GM21367 (cell line): ENCODE results near the gene C1orf159.
"Not testable (repeated sequence)": the region's sequence is repeated elsewhere in the genome, so short reads cannot be mapped to it uniquely, and the experiment has no call there.

Source experiments
- ATAC-seq: cut with Tn5 transposase; IDR thresholded peaks from one replicate; pipeline ENCODE4 v1.9.1; 2021; ENCODE audit not compliant: unreplicated experiment

C1orf159 gene

DNA sequence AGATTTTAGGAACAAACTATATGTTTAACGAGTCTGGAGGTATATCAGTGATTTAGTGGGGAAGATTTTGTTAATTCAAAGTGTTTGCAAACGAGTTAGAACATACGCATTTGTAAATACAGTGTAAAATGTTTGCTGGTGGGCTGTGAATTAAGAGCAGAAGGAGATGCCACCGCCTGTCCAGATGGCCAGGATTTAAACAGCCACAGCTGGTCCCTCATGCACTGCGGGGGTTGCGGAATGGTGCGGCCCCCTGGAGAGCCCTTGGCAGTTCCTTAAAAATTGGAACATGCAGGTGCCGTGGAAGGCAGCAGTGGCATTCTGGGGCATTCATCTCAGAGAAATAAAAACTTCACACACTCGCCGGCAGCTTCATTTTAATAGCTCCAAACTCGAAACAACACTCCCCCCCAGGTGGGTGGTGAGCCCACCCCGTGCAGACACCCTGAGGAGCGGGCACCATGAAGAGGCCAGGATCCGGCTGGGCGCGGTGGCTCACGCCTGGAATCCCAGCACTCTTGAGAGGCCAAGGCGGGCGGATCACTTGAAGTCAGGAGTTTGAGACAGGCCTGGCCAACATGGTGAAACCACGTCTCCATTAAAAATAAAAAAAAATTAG is 3.5 kb upstream of the C1orf159 start:
- no peak for ATAC-seq

DNA sequence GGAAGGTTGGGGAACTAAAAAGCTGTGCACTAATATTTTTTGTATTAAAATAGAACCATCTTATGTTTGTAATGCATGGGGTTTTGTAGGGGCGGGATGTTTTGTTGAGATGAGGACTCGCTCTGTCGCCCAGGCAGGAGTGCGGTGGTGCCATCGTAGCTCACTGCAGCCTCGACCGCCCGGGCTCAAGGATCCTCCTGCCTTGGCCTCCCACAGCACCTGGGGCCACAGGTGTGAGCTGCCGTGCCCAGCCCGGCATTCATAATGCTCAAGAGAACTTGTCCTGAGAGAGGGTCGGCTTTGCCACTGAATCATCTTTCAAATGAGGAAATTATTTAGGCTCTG is 3.0 kb upstream of the C1orf159 start:
- ATAC-seq, result no peak

DNA sequence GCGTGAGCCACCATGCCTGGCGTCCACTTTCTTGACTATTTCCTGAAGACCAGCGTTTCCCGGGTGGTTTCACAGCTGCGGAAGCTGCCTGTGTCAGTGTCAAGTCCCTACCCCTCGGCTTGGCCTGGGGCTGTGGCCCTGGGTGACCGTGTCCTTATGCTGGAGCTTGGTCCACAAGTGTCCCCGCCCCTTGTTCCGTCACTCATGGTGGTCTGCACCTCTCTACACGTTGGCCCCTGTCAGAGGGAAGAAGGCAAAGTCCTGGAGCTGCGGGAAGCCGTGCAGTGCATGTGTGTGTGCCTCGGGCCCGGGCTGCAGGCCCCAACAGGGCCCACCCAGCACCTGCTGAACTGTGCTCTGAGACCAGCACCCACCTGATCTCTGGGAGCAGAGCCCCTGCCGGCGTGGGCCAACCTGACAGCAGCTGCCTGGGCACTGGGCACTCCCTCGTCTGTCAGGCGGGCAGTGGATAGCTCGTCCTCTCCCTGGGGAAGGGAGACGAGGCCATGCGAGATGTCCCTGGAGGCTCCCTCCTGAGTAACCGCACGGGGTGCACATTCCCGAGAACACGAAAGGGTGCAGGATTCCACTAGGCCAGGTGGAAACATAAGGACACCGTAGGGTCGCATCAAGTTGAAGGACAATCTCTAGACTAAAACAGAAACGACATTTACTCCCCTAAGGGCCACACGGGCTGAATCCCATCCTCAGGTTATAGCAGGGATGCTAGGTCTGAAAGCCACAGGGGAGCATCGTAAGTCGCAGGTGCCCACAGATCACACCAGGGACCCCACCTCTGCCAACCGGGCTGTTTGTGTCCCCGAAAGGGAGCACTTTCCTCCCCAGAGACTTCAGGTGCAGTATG is 2.4 kb upstream of the C1orf159 start:
- ATAC-seq, result no peak

GRCh38 chr1:1117469-1117831 is 1.6 kb upstream of the C1orf159 start:
- no peak for ATAC-seq

- no peak for ATAC-seq
Observed at GRCh38 chr1:1116701-1117468, 996 bp upstream of the C1orf159 start.

DNA sequence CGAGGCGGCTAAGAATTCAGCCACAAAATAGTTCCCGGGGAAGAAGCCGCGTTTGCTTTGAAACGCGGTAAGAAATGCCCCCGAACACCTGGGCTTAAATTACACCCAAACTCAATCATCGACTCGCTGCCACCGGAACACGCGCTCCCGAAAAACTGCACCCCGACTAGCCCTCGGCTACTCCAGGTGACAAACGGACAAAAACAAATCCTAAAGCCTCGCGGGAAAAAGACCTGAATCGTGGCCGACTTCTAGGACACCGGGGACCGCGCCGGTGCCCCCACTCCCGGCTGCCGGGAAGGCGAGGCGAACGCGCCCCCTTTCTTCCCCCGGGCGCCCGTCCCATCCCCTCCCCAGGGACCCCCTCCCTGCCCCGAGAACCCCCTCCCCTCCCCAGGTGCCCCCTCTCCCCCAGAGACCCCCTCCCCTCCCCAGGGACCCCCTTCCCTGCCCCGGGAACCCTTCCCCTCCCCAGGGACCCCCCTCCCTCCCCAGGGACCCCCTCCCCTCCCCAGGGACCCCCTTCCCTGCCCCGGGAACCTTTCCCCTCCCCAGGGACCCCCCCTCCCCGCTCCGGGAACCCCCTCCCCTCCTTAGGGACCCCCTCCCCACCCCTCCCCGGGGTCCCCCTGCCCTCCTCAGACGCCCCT is 628 bp downstream of the C1orf159 start:
- ATAC-seq, result no peak

DNA sequence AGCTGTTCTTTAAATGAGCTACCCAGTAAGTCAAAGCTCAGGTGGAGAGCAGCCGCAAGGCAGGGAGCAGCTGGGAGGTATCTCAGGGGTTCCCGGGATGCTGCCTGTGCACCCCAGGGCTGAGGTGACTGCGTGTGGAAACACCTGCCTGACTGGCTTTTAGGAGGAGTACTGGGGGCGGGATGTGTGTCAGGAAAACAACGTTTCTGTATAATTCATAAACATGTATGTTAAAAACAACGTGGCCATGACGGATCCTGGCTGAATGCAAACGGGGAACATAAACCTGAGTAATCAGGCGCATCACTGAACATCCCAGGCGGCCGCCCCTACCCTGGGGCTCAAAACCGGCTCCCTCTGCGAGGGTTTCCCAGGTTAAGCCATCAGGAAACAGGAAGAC is 1.5 kb downstream of the C1orf159 start:
- no peak for ATAC-seq

DNA sequence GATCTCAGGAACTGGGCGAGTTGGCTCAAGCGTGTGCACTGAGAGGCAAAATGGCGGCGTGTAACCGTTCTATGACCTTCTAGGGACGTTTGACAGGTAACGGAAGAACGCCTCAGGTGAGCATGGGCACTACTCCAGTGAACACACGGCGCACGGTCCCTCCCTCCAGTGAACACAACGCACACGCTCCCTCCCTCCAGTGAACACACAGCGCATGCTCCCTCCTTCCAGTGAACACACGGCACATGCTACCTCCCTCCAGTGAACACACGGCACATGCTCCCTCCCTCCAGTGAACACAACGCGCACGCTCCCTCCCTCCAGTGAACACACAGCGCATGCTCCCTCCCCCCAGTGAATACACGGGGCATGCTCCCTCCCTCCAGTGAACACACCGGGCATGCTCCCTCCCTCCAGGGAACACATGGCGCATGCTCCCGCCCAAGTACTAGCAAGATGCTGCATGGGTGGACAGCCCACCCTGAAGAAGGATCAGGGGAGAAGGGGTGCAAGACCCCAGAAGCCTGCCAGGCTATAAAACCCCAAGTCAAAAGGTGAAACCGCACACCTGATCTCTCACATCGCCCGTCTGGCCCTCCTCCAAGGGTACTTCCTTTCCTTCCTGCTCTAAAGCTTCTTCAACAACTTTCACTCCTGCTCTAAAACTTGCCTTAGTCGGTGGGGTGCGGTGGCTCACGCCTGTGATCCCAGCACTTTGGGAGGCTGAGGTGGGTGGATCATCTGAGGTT is 3.5 kb downstream of the C1orf159 start:
- ATAC-seq, result no peak

- ATAC-seq, result no peak
Observed at GRCh38 chr1:1111516-1112236, 4.2 kb downstream of the C1orf159 start.

DNA sequence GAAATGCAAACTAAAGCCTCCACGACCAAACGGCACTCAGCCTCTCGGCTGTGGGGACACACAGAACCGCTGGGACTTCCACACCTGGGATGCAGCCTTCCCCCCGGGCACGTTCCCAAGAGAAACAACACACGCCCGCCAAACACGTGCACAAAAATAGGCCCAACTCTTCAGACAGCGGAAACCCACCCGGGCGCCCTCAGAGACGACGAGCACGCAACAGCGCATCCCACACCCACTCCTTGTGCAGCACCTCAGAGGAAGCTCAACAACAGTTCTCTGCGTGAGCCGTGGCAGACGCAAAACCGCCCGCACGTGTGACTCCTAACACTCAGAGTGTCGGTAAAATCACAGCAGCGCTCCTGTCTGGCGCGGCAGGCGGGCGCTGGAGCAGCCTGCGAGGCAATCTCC is 5.3 kb downstream of the C1orf159 start:
- ATAC-seq, result no peak

DNA sequence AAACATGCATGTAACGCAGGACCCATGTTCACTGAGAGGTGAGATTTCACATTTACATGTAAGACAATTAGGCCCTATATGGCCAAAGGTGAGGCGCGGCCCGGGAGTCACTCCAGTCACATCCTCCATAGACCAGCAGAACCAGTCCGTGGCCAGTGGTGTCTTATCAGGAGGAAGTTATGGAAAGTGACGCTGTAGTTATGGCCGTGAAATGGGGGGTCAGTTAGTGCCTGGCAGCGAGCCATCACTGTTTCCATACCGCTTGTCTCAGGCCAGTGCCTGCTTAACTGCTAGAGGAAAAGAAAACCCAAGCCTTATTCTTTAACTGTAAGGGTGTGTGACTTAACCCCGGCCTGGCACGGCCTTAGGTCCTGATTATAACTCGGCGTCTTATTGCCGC is 6.1 kb downstream of the C1orf159 start:
- ATAC-seq, result no peak

- ATAC-seq, result no peak
Observed at GRCh38 chr1:1106510-1107221, 9.2 kb downstream of the C1orf159 start.

- not testable (repeated sequence) for ATAC-seq
Observed at GRCh38 chr1:1104152-1104551, 11.7 kb downstream of the C1orf159 start.

DNA sequence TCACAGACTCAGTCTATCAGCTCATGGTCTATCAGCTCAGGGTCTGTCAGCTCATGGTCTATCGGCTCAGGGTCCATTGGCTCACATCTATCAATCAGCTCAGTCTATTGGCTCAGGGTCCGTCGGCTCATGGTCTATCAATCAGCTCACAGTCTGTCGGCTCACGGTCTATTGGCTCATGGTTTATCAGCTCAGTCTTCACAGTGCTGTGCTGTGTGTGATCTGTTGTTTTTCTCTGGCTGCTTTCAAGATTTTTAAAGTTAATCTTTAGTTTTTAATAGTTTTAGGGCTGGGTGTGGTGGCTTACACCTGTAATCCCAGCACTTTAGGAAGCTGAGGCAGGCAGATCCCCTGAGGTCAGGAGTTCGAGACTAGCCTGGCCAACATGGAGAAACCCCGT is 14.4 kb downstream of the C1orf159 start:
- no peak for ATAC-seq

DNA sequence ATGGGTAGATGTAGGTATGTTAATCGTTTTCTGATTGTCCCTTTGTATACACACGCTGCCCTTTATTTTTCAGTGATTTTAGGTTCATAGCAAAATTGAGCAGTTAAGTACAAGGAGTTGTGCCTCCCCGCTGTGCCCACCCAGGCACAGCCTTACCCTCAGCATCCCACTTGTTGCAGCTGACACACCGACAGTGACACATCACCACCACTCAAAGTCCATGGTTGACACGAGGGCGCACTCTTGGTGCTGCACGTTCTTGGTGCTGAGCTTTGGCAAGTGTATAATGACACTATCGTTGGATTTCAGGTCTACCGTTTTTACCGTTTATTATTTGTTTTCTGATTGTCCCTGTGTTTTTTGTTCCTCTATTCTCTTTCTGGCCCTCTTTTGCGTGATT is 15.6 kb downstream of the C1orf159 start:
- ATAC-seq, result no peak

GRCh38 chr1:1099506-1100183 is 16.2 kb downstream of the C1orf159 start:
- ATAC-seq, result no peak

DNA sequence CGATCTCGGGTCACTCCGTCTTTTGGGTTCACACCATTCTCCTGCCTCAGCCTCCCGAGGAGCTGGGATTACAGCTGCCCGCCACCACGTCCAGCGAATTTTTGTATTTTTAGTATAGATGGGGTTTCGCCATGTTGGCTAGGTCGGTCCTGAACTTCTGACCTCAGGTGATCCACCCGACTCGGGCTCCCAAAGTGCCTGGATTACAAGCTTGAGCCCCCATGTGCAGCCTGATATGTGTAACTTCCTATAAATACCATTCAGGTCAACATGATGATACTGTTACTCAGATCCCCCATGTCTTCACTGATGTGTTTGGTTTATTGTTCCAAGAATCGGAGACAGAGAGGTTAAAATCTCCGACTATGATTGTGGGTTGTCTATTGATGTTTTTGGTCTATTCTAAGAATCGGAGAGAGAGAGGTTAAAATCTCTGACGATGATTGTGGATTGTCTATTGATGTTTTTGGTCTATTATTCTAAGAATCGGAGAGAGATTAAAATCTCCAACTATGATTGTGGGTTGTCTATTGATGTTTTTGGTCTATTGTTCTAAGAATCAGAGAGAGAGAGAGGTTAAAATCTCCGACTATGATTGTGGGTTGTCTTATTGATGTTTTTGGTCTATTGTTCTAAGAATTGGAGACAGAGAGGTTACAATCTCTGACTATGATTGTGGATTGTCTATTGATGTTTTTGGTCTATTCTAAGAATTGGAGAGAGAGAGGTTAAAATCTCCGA is 17.0 kb downstream of the C1orf159 start:
- ATAC-seq, result no peak

GRCh38 chr1:1096136-1096535 is 19.8 kb downstream of the C1orf159 start:
- not testable (repeated sequence) for ATAC-seq
